Endothelial cell of umbilical vein (primary cell): ENCODE measurements around the gene CTRB2. TPM values are rescaled to one million over a fixed set of nuclear protein-coding genes. Genes with fewer than 3 reads are reported as not detected.

Experiments used
- BruUV-seq: library from RNA; stranded (reverse); fragments of 400-500 nt; replicated peaks from 2 replicates; lab custom pipeline; 2021; lab: Mats Ljungman, UMichigan
- CTCF ChIA-PET: fragments of 300-600, 350-600 bp; sonication (Branson Sonifier 250); formaldehyde crosslinking; loops from one replicate; lab custom pipeline; 2021; ENCODE audit warnings: antibody characterized with exemption, inconsistent platforms; lab: Charles Lee
- POLR2A ChIA-PET: fragments of 300-600, 350-600 bp; sonication (Branson Sonifier 250); formaldehyde crosslinking; loops from one replicate; lab custom pipeline; 2021; ENCODE audit warnings: antibody characterized with exemption, inconsistent platforms; lab: Charles Lee
- DNase-seq: peaks from one replicate; pipeline ENCODE4 v3.0.0-alpha.2; 2011; ENCODE audit warnings: low read depth, low spot score
- FAIRE-seq: peaks from 2 replicates; lab custom pipeline; 2011; peaks lifted over from hg19 to GRCh38; lab: Jason Lieb, UNC
- H2AFZ ChIP-seq: 2 replicates; pipeline ENCODE4 v1.6.0; 2012; ENCODE audit warnings: low read depth, low read length, control low read depth, inconsistent platforms
- H3K27ac ChIP-seq: 2 replicates; pipeline ENCODE4 v1.5.1; 2011; ENCODE audit warnings: low read depth, mild to moderate bottlenecking, control low read depth, low read length, moderate library complexity; ENCODE audit not compliant: insufficient read depth
- H3K27me3 ChIP-seq, 2 experiments: 2 replicates each; pipeline versions ENCODE4 v1.6.0 to v1.6.1; 2011; ENCODE audit warnings: low read length in 2 of 2, mixed read lengths in 1 of 2; ENCODE audit not compliant: control insufficient read depth in 2 of 2, insufficient read depth in 2 of 2
- H3K36me3 ChIP-seq, 2 experiments: 2 replicates in 1 of 2; 3 replicates in 1 of 2; pipeline ENCODE4 v1.5.1; 2011; ENCODE audit warnings: low read length in 2 of 2, mild to moderate bottlenecking in 1 of 2, moderate library complexity in 1 of 2; ENCODE audit not compliant: control insufficient read depth in 2 of 2, insufficient read depth in 2 of 2; ENCODE audit errors: extremely low read depth in 1 of 2
- H3K4me1 ChIP-seq: 3 replicates; pipeline ENCODE4 v1.5.1; 2011; ENCODE audit warnings: mild to moderate bottlenecking, low read length; ENCODE audit not compliant: control insufficient read depth, insufficient read depth; ENCODE audit errors: extremely low read depth
- H3K4me2 ChIP-seq: 2 replicates; pipeline ENCODE4 v1.6.1; 2011; ENCODE audit warnings: low read length, control low read depth, mixed read lengths; ENCODE audit not compliant: insufficient read depth
- H3K4me3 ChIP-seq, 3 experiments: fragments of 200-600 bp in 1 of 3; sonication (generic), shearing (Covaris generic) in 1 of 3; replicated peaks in 1 of 3; 2 replicates each; pipeline ENCODE4 v1.5.1; 2011 to 2016; ENCODE audit warnings: control low read depth in 3 of 3, low read length in 3 of 3, mild to moderate bottlenecking in 2 of 3, inconsistent platforms in 1 of 3, low read depth in 1 of 3, moderate library complexity in 1 of 3; ENCODE audit not compliant: insufficient read depth in 1 of 3
- H3K79me2 ChIP-seq: 2 replicates; pipeline ENCODE4 v1.6.0; 2012; ENCODE audit warnings: low read length, inconsistent platforms; ENCODE audit not compliant: control insufficient read depth, insufficient read depth
- H3K9ac ChIP-seq: replicated peaks from 2 replicates; pipeline ENCODE3; 2011; ENCODE audit warnings: low read length, control low read depth; ENCODE audit not compliant: insufficient read depth; ENCODE audit errors: extremely low read depth
- H3K9me1 ChIP-seq: replicated peaks from 3 replicates; pipeline ENCODE4 v1.6.0; 2011; ENCODE audit warnings: mild to moderate bottlenecking, low read length; ENCODE audit not compliant: control insufficient read depth, insufficient read depth; ENCODE audit errors: extremely low read depth
- H3K9me3 ChIP-seq: replicated peaks from 2 replicates; pipeline ENCODE4 v1.5.1; 2012; ENCODE audit warnings: low read length, inconsistent platforms; ENCODE audit not compliant: control insufficient read depth, insufficient read depth
- H4K20me1 ChIP-seq: replicated peaks from 2 replicates; pipeline ENCODE3; 2011; ENCODE audit warnings: mild to moderate bottlenecking, low read length; ENCODE audit not compliant: control insufficient read depth, insufficient read depth; ENCODE audit errors: extremely low read depth
- CTCF ChIP-seq, 2 donors: IDR thresholded peaks; 1 replicate in 1 of 2; 2 replicates in 1 of 2; pipeline ENCODE4 v1.5.1; 2011; ENCODE audit warnings: low read length in 2 of 2, mild to moderate bottlenecking in 2 of 2, moderate library complexity in 2 of 2, control low read depth in 1 of 2, inconsistent platforms in 1 of 2, low read depth in 1 of 2; ENCODE audit not compliant: insufficient read depth in 1 of 2; ENCODE audit errors: extremely low read depth in 1 of 2
- EZH2 ChIP-seq: IDR thresholded peaks from 2 replicates; pipeline ENCODE4 v1.6.1; 2012; ENCODE audit warnings: borderline replicate concordance, low read depth, mild to moderate bottlenecking, moderate library complexity, low read length, inconsistent platforms; ENCODE audit not compliant: severe bottlenecking
- FOS ChIP-seq: IDR thresholded peaks from 2 replicates; pipeline ENCODE4 v1.6.1; 2011; ENCODE audit warnings: mild to moderate bottlenecking, low read length, moderate library complexity, borderline replicate concordance; ENCODE audit not compliant: insufficient read depth
- GATA2 ChIP-seq: IDR thresholded peaks from 2 replicates; pipeline ENCODE4 v1.7.0; 2011; ENCODE audit warnings: low read depth, mild to moderate bottlenecking, moderate library complexity, mixed read lengths, low read length; ENCODE audit not compliant: insufficient read length, insufficient read depth
- JUN ChIP-seq: IDR thresholded peaks from 2 replicates; pipeline ENCODE4 v1.6.1; 2011; ENCODE audit warnings: borderline replicate concordance, low read depth; ENCODE audit not compliant: insufficient read length, insufficient read depth
- MAX ChIP-seq: IDR thresholded peaks from 2 replicates; pipeline ENCODE4 v1.6.1; 2011; ENCODE audit not compliant: insufficient read depth, insufficient read length
- MYC ChIP-seq: IDR thresholded peaks from one replicate; pipeline ENCODE4 v1.6.1; 2011; ENCODE audit warnings: mild to moderate bottlenecking, low read depth, low read length
- POLR2A ChIP-seq: IDR thresholded peaks from 2 replicates; pipeline ENCODE4 v1.6.1; 2012; ENCODE audit warnings: low read depth, mild to moderate bottlenecking, control low read depth, low read length
- dilution Hi-C: fragments of 300-500 bp; cut with MboI; formaldehyde crosslinking; loops from one replicate; pipeline ENCODE4 v1.15.0; 2019; ENCODE audit warnings: low sequenced_read_pairs; ENCODE audit not compliant: extremely low pct_ligation_motif_present
- intact Hi-C: fragments of 100-400 bp; cut with micrococcal nuclease; formaldehyde crosslinking; loops from one replicate; pipeline ENCODE4 v1.10.0; 2022
- polyA plus RNA-seq, 4 experiments: library from polyadenylated mRNA; depleted of rRNA in 3 of 4; stranded (reverse) in 3 of 4; unstranded in 1 of 4; fragments of >200 nt; gene quantifications; 2 replicates each; pipeline versions ENCODE4 v1.2.1 to v1.2.3, GENCODE V29; 2011 to 2012; ENCODE audit warnings: missing spikeins in 1 of 4
- total RNA-seq: library from RNA; stranded (reverse); gene quantifications from 2 replicates; pipeline ENCODE4 v1.2.3, GENCODE V29; 2021

Gene CTRB2
- total and polyA plus RNA-seq, 2 donors (not counting 3 experiments of a cell fraction or from before 2014, with no cell fraction given), result not detected

- Histone ChIP-seq H3K27me3 (peaks cover 2 to 6% of the 10 kb centered on the region in 2 experiments), H3K9me3 (no peaks in the 10 kb centered on the region), H3K4me3 (no peak overlapping the region), H3K4me2 (no peak overlapping the region), H3K27ac (no peak overlapping the region), H3K36me3 (no peaks in the 10 kb centered on the region), H3K9ac (no peak overlapping the region), H2AFZ (no peak overlapping the region), H3K9me1 (no peaks in the 10 kb centered on the region), H4K20me1 (no peaks in the 10 kb centered on the region), H3K4me1 (no peaks in the 10 kb centered on the region), H3K79me2 (no peaks in the 10 kb centered on the region)
- CTCF ChIA-PET, result interaction anchor here (2.0 kb wide), 1 partner anchor 10 kb away, joined by 11 read pairs; no protein-coding TSS in a partner anchor
- no TSS peak for BruUV-seq
- TF ChIP-seq JUN (no peak), GATA2 (no peak), CTCF (IDR thresholded peaks at IDR 0.05; ENCODE audit: extremely low read depth in 1 of 2, insufficient read depth in 1 of 2, low read depth in 1 of 2, low read length in 2 of 2) (no peak), MAX (no peak), POLR2A (no peak), MYC (no peak), EZH2 (no peak), FOS (no peak)
- intact Hi-C loops, result no loop called here
- no peak for DNase-seq
- POLR2A ChIA-PET, result no interaction called here
- dilution Hi-C loops, result no loop called here
- FAIRE-seq, result no peak
Measured at GRCh38 chr16:75188832-75189477, 18.0 kb downstream of the CTRB2 start.
